ENCODE results near the gene SLIT3. TPM values are rescaled to one million over a fixed set of nuclear protein-coding genes. Genes with fewer than 3 reads are reported as not detected.

The SLIT3 gene
- total RNA-seq, 1 donor from 2014 or later = 3.1 TPM

DNA sequence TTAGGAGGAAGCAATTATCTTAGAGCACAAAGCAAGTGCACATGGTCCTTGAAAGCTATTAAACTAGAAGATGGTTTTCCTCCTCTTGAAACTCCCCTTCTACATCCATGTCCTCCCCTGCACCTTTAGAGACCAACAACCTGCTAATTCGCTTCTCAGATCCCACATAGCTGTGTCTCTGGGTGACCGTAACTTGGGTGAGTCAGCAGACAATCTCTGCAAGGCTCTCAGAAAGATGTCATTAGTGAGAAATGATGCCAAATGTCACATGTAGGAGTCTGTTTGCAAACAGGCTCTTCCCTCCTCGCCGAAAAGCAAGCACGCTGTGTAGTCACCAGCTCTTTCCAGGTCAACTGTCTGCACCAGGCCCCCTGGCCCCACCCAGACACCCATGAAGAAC is 291.8 kb downstream of the SLIT3 start:
- no peak for DNase-seq (ENCODE audit: low read depth)
- no peak overlapping the region for H3K4me3 ChIP-seq (ENCODE audit: low read depth, low read length)
- TF ChIP-seq, protein P1, sequence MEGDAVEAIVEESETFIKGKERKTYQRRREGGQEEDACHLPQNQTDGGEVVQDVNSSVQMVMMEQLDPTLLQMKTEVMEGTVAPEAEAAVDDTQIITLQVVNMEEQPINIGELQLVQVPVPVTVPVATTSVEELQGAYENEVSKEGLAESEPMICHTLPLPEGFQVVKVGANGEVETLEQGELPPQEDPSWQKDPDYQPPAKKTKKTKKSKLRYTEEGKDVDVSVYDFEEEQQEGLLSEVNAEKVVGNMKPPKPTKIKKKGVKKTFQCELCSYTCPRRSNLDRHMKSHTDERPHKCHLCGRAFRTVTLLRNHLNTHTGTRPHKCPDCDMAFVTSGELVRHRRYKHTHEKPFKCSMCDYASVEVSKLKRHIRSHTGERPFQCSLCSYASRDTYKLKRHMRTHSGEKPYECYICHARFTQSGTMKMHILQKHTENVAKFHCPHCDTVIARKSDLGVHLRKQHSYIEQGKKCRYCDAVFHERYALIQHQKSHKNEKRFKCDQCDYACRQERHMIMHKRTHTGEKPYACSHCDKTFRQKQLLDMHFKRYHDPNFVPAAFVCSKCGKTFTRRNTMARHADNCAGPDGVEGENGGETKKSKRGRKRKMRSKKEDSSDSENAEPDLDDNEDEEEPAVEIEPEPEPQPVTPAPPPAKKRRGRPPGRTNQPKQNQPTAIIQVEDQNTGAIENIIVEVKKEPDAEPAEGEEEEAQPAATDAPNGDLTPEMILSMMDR (conservative IDR thresholded peaks at IDR 0.05; ENCODE audit: low read depth, low read length) = no peak

DNA sequence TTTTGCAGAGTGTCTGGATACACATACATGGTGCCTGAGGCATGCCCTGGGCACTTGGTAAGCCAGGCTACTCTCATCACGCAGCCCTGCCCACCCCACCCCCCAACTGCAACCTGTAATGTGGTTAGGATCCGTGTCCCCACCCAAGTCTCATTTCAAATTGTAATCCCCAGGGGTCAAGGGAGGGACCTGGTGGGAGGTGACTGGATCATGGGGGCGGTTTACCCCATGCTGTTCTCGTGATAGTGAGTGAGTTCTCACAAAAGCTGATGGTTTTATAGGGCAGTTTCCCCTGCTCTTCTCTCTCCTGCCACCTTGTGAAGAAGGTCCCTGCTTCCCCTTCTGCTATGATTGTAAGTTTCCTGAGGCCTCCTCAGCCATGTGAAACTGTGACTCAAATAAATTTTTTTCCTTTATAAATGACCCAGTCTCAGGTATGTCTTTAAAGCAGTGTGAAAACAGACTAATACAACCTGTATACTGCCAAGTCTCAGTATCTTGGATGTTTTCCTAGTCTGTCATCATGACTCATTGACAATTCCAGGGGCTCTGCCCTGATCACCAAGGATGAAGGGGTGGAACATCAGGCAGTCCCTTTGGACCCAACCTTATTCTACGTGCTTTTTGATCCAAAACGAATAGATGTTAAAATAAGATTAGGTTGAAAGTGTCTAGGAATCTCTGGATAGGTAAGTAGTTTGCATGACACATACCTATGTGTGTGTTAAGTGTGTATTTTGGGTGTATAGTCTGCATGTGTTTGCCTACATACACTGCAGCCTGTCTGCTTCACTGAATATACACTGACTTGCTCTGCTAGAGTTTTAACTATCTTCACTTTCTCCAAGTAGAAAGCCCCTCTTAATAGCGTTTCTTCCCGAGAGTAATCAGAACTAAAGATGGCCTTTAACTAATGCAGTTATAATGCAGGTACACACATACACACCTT is 293.8 kb downstream of the SLIT3 start:
- TF ChIP-seq, protein P1 (conservative IDR thresholded peaks at IDR 0.05; ENCODE audit: low read depth, low read length) = no peak
- H3K4me3 ChIP-seq (ENCODE audit: low read depth, low read length) = no peak overlapping the region
- no peak for DNase-seq (ENCODE audit: low read depth)

DNA sequence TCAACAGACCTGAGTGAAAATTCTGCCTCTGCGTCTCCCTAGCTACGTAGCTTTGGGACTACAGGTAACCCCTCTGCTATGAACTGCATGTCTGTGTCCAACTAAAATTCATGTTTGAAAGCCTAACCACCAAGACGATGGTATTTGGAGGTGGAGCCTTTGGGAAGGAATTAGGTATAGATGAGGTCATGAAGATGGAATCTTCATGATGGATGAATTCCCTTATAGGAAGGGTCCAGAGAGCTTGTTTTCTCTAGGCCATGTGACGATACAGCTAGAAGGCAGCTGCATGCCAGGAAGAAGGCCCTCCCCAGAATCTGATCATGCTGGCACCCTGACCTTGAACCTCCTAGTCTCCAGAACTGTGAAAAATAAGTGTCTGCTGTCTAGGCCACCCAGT is 296.4 kb downstream of the SLIT3 start:
- TF ChIP-seq, protein P1 (conservative IDR thresholded peaks at IDR 0.05; ENCODE audit: low read depth, low read length) = no peak
- H3K4me3 ChIP-seq (ENCODE audit: low read depth, low read length) = no peak overlapping the region
- no peak for DNase-seq (ENCODE audit: low read depth)

DNA sequence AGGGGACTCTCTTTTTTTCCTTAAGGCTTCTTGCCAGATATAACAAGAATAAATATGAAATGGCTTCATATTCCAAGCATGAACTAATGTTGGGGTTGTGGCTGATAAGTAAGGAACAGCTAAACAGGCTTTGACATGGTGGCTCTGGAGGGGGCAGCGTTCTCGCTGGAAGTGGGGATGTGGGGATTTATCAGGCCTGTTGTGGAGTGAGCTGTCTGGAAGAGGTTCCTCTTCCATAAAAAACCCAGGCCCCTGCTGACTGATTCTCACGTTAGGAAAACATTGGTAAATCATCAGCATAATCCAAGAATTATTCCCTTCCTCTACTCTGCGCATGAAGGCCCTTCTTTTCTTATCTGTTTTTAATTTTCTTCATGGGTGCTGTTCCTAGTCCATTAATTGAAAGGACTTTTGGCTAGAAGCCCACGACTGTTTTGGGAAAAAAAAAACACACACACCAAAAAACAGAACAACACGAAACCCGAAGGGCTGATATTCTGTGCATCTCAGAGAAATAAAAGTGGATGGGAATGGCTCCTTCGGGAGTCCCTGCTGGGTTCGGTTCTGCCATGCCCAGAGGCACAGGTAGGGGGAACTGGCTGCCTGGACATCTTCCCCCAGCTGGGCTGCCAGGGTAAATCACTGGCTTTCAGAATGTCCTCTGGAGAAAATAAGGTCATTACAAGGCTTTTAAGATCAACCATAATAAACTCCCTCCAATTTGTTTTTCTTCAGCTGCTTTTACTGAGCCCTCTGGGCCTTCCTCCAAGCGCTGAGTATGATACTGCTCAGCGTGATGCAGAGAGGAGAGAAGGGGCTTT is 297.0 kb downstream of the SLIT3 start:
- no peak for DNase-seq (ENCODE audit: low read depth)
- no peak overlapping the region for H3K4me3 ChIP-seq (ENCODE audit: low read depth, low read length)
- TF ChIP-seq, protein P1 (conservative IDR thresholded peaks at IDR 0.05; ENCODE audit: low read depth, low read length) = peak; percentile 48

DNA sequence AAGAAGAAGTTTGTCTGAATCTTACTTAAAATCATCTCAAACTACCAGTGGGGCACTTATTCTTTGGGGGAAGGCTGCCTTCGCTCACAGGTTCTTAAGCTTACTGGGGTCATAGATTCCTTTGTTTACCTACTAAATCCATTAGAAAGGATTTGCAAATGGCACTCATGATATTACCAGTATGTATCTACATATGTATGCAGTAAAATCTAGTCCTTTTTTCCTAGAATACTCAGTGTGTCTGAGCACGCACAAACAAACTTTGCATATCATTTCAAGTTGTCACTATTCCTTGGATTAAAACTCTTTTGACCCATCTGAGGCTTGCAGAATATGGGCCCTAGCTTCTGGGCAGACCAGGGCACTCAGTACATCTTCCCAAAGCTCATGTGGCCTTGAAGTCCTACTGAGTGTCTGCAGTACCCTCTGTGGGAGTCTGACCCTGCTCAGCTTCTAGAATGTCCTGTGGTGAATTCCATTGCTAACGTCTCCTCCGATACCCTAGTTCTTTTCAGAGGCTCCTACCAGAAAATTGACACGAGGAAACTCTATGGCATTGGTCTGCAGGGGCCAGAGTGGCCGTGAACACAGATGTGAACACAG is 297.9 kb downstream of the SLIT3 start:
- TF ChIP-seq, protein P1 (conservative IDR thresholded peaks at IDR 0.05; ENCODE audit: low read depth, low read length) = no peak
- no peak overlapping the region for H3K4me3 ChIP-seq (ENCODE audit: low read depth, low read length)
- no peak for DNase-seq (ENCODE audit: low read depth)

DNA sequence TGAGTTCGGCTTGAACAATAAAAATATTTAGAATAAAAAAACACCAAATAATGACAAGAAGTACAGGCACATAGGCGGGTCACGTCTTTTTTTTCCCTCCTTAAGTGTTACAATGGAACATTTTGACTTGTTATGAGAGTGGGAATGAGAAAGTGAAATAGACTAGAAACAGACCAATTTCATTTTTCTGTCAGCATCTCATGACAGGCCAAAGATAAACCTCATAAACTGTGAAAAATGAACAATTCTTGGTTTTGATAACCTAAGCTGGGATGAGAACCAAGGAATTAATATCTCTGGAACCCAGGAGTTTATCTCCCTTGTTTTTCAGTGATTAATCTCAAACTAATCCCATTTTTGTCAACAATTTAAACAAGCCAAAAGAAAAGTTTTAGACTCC is 299.5 kb downstream of the SLIT3 start:
- no peak for DNase-seq (ENCODE audit: low read depth)
- TF ChIP-seq, protein P1 (conservative IDR thresholded peaks at IDR 0.05; ENCODE audit: low read depth, low read length) = no peak
- H3K4me3 ChIP-seq (ENCODE audit: low read depth, low read length) = no peak overlapping the region
